Pancreas (tissue), 10 donors: ENCODE measurements around the gene TMED8. TPM values are rescaled to one million over a fixed set of nuclear protein-coding genes. Genes with fewer than 3 reads are reported as not detected.
A peak's percentile ranks its signal among the peaks of the same experiment; 100 is the strongest.

Experiments
- ATAC-seq, 4 donors: fragments of 200-7000 bp; cut with Tn5 transposase; one replicate each; pipeline versions ENCODE4 v1.8.0 to v1.9.1; 2020; ENCODE audit warnings: mild to moderate bottlenecking in 4 of 4, moderate library complexity in 4 of 4
- DNase-seq, 6 donors: peaks; one replicate each; pipeline ENCODE4 v3.0.0-alpha.2; 2020
- FAIRE-seq: peaks from 2 replicates; lab custom pipeline; 2012; peaks lifted over from hg19 to GRCh38; lab: Jason Lieb, UNC
- H3K27ac ChIP-seq, 4 donors: fragments of 200-600 bp; sonication (generic); 1 replicate in 3 of 4; 2 replicates in 1 of 4; pipeline versions ENCODE4 v1.5.0 to v1.8.0; 2020
- H3K27me3 ChIP-seq, 4 donors: fragments of 200-600 bp; one replicate each; pipeline ENCODE4 v1.8.0; 2021
- H3K36me3 ChIP-seq, 3 donors: fragments of 200-600 bp; sonication (generic) in 1 of 3; one replicate each; pipeline versions ENCODE4 v1.5.0 to v1.8.0; 2020 to 2021
- H3K4me1 ChIP-seq, 3 donors: fragments of 200-600 bp; one replicate each; pipeline ENCODE4 v1.8.0; 2021
- H3K4me3 ChIP-seq, 4 donors: fragments of 200-600 bp; sonication (generic) in 2 of 4; one replicate each; pipeline versions ENCODE4 v1.5.0 to v1.8.0; 2020 to 2021
- H3K9me3 ChIP-seq, 4 donors: fragments of 200-600 bp; one replicate each; pipeline ENCODE4 v1.8.0; 2021
- CTCF ChIP-seq, 4 donors: fragments of 200-600 bp; sonication (generic) in 3 of 4; IDR thresholded peaks; one replicate each; pipeline versions ENCODE4 v1.5.0 to v1.8.0; 2021; ENCODE audit warnings: antibody characterized with exemption in 4 of 4
- WGBS, 2 donors: extraction: QIAGEN DNeasy Blood & Tissue Kit; methylation state at CpG; one replicate each; pipeline ENCODE4 v1.1.7; 2013; 5-methylcytosine and 5-hydroxymethylcytosine counted together
- intact Hi-C, 3 donors: fragments of 100-400 bp; cut with DNase I; formaldehyde crosslinking; loops; one replicate each; pipeline versions ENCODE4 v1.11.1 to v1.14.2; 2022
- polyA plus RNA-seq, 2 donors: library from polyadenylated mRNA; stranded (reverse); fragments of 200-250 nt; gene quantifications; one replicate each; pipeline ENCODE4 v1.2.3, GENCODE V29; 2013
- total RNA-seq, 6 donors: library from RNA; stranded (reverse); fragmentation: NEBNext Ultra II Directional in 4 of 6; extraction: Animal tissue kit (Norgen Biotek cat#: 25700) in 4 of 6; gene quantifications; one replicate each; pipeline versions ENCODE4 v1.2.1 to v1.2.4, GENCODE V29; 2021 to 2023
- donor health status: healthy with polysubstance abuse.
- donor health status: DM: no; HTN: no; CAD: no; lungs with moderate emphysema.
- donor health status: DM: no; HTN: no; CAD: no.
- donor health status: control.
- donor health status: control.
- donor health status: Bipolar disorder and iron deficiency.
- donor health status: DM: yes; HTN: yes; CAD: no.
- donor health status: DM: no; HTN: no; CAD: no.
- donor health status: DM: no; HTN: no; CAD: no.
- donor health status: DM: yes; HTN: yes; CAD: no.

Gene TMED8
- total RNA-seq: 1 to 10 TPM; 4.4 to 7.0 (median 5.8) TPM
- polyA plus RNA-seq: 1 to 10 TPM; 2.7 to 9.6 TPM

GRCh38 chr14:77376771-77377501 lies at the start of gene TMED8, which contains the start of gene SAMD15:
Gene TMED8, minus strand, starts transcription at chr14:77377094. Its CDS starts 41 bp downstream, at chr14:77377053.
Gene SAMD15, plus strand, starts transcription at chr14:77377379. Its CDS starts 40 bp downstream, at chr14:77377419.
- intact Hi-C loops: no loop called here
- Histone ChIP-seq H3K27me3 (no peaks in the 10 kb centered on the region), H3K36me3 (no peaks in the 10 kb centered on the region), H3K27ac (peak within 1 kb of the TSS; percentile 73 to 88 (median 80)), H3K9me3 (no peaks in the 10 kb centered on the region), H3K4me1 (peaks cover 0 to 12% (median 0%) of the 10 kb centered on the region in 3 donors), H3K4me3 (peak within 1 kb of the TSS; percentile 85 to 96 (median 92))
- peak; percentile 76 to 94 (median 84) for DNase-seq
- peak in 1 of 4 donors; percentile 22 for TF ChIP-seq CTCF (IDR thresholded peaks at IDR 0.05)
- WGBS, 2 donors: 0% methylated on average over 56 to 69 of the region's 69 CpGs
- peak; percentile 98 to 99 (median 98) for ATAC-seq
- FAIRE-seq: no peak

- ATAC-seq: no peak
- no peak for FAIRE-seq
- WGBS, 2 donors: 96 to 98% methylated on average over 3 of the region's 3 CpGs
- H3K36me3 ChIP-seq: peaks cover 0 to 66% (median 32%) of the 10 kb centered on the region in 3 donors
- no peaks in the 10 kb centered on the region for H3K27me3 ChIP-seq
- H3K4me1 ChIP-seq: no peaks in the 10 kb centered on the region
- TF ChIP-seq CTCF (IDR thresholded peaks at IDR 0.05): no peak
- no peak overlapping the region for H3K4me3 ChIP-seq
- no peak overlapping the region for H3K27ac ChIP-seq
- no peaks in the 10 kb centered on the region for H3K9me3 ChIP-seq
- no peak for DNase-seq
- intact Hi-C loops: no loop called here
Measured at GRCh38 chr14:77426396-77426795, 49.5 kb upstream of the TMED8 start.

- no peaks in the 10 kb centered on the region for H3K27me3 ChIP-seq
- H3K27ac ChIP-seq: no peak overlapping the region
- WGBS, 2 donors: 92 to 94% methylated on average over 3 of the region's 3 CpGs
- ATAC-seq: no peak
- no peak for FAIRE-seq
- no peaks in the 10 kb centered on the region for H3K9me3 ChIP-seq
- no peak for DNase-seq
- no peak overlapping the region for H3K4me3 ChIP-seq
- peaks cover 0 to 63% (median 32%) of the 10 kb centered on the region in 3 donors for H3K36me3 ChIP-seq
- no peaks in the 10 kb centered on the region for H3K4me1 ChIP-seq
- intact Hi-C loops: no loop called here
- TF ChIP-seq CTCF (IDR thresholded peaks at IDR 0.05): no peak
Measured at GRCh38 chr14:77424862-77425261, 48.0 kb upstream of the TMED8 start.

GRCh38 chr14:77423423-77423822 lies 46.5 kb upstream of the TMED8 start, which contains the start of gene NOXRED1:
Gene NOXRED1, minus strand, starts transcription at chr14:77423523. Its CDS starts 634 bp downstream, at chr14:77422889.
- intact Hi-C loops: no loop called here
- ATAC-seq (no peak), DNase-seq (no peak), FAIRE-seq (no peak)
- Histone ChIP-seq H3K36me3 (peaks cover 0 to 48% (median 25%) of the 10 kb centered on the region in 3 donors), H3K9me3 (no peaks in the 10 kb centered on the region), H3K27me3 (no peaks in the 10 kb centered on the region), H3K4me1 (no peaks in the 10 kb centered on the region), H3K4me3 (no peak within 1 kb of the TSS), H3K27ac (no peak within 1 kb of the TSS)
- TF ChIP-seq CTCF (IDR thresholded peaks at IDR 0.05): no peak
- WGBS, 2 donors: 85 to 98% methylated on average over 1 of the region's 1 CpG

- no peaks in the 10 kb centered on the region for H3K9me3 ChIP-seq
Measured at GRCh38 chr14:77421201-77421600, 44.3 kb upstream of the TMED8 start.

More at GRCh38 chr14:77421201-77421600, 44.3 kb upstream of the TMED8 start:
- no peaks in the 10 kb centered on the region for H3K4me1 ChIP-seq
- H3K27me3 ChIP-seq: no peaks in the 10 kb centered on the region
- H3K36me3 ChIP-seq: peaks cover 0 to 26% (median 6%) of the 10 kb centered on the region in 3 donors
- no peak overlapping the region for H3K27ac ChIP-seq
- TF ChIP-seq CTCF (IDR thresholded peaks at IDR 0.05): no peak
- ATAC-seq: no peak
- 50 to 93% methylated on average over 2 of the region's 2 CpGs for WGBS, 2 donors
- FAIRE-seq: no peak
- DNase-seq: no peak
- intact Hi-C loops: no loop called here
- H3K4me3 ChIP-seq: no peak overlapping the region
